Glomerular visceral epithelial cell (primary cell): Measurements from ENCODE around the gene SERAC1.
"Not testable (repeated sequence)": the region's sequence is repeated elsewhere in the genome, so short reads cannot be mapped to it uniquely, and the experiment has no call there.

Experiments
- DNase-seq: peaks from one replicate; pipeline ENCODE4 v3.0.0-alpha.2; 2016; ENCODE audit errors: extremely low spot score

SERAC1 gene

GRCh38 chr6:158174514-158174913 lies 6.5 kb upstream of the SERAC1 start:
- DNase-seq = peak; percentile 75

- DNase-seq = no peak
Measured at GRCh38 chr6:158174024-158174423, 6.0 kb upstream of the SERAC1 start.

GRCh38 chr6:158172001-158172400 lies 3.9 kb upstream of the SERAC1 start:
- DNase-seq = peak; percentile 49

- peak; percentile 64 for DNase-seq
Measured at GRCh38 chr6:158170656-158171081, 2.6 kb upstream of the SERAC1 start.

- DNase-seq = not testable (repeated sequence)
Measured at GRCh38 chr6:158169634-158170033, 1.6 kb upstream of the SERAC1 start.

GRCh38 chr6:158165919-158166416 lies 2.1 kb downstream of the SERAC1 start:
- DNase-seq = no peak

GRCh38 chr6:158164579-158165170 lies 3.4 kb downstream of the SERAC1 start:
- no peak for DNase-seq

GRCh38 chr6:158161566-158162254 lies 6.4 kb downstream of the SERAC1 start:
- no peak for DNase-seq

- no peak for DNase-seq
Measured at GRCh38 chr6:158160932-158161539, 7.0 kb downstream of the SERAC1 start.

- no peak for DNase-seq
Measured at GRCh38 chr6:158158748-158159147, 9.3 kb downstream of the SERAC1 start.

GRCh38 chr6:158158123-158158522 lies 9.9 kb downstream of the SERAC1 start:
- DNase-seq = no peak

GRCh38 chr6:158157064-158157764 lies 10.8 kb downstream of the SERAC1 start:
- DNase-seq = no peak

GRCh38 chr6:158154816-158155215 lies 13.2 kb downstream of the SERAC1 start:
- DNase-seq = no peak

- no peak for DNase-seq
Measured at GRCh38 chr6:158153576-158153975, 14.5 kb downstream of the SERAC1 start.

- no peak for DNase-seq
Measured at GRCh38 chr6:158152659-158153058, 15.4 kb downstream of the SERAC1 start.

- not testable (repeated sequence) for DNase-seq
Measured at GRCh38 chr6:158152025-158152424, 16.0 kb downstream of the SERAC1 start.

- peak; percentile 61 for DNase-seq
Measured at GRCh38 chr6:158150701-158151100, 17.4 kb downstream of the SERAC1 start.

GRCh38 chr6:158149641-158150040 lies 18.4 kb downstream of the SERAC1 start:
- DNase-seq = peak; percentile 52

- no peak for DNase-seq
Measured at GRCh38 chr6:158143700-158144099, 24.4 kb downstream of the SERAC1 start.

GRCh38 chr6:158142789-158143188 lies 25.3 kb downstream of the SERAC1 start:
- DNase-seq = peak; percentile 12

- peak; percentile 36 for DNase-seq
Measured at GRCh38 chr6:158131926-158132325, 36.1 kb downstream of the SERAC1 start.

- DNase-seq = no peak
Measured at GRCh38 chr6:158125271-158125670, 42.8 kb downstream of the SERAC1 start.
